Aorta (tissue), 5 donors: ENCODE data around the gene LLPH. TPM values are rescaled to one million over a fixed set of nuclear protein-coding genes. Genes with fewer than 3 reads are reported as not detected.

Experiments used
- ATAC-seq: fragments of 200-7000 bp; cut with Tn5 transposase; one replicate; pipeline ENCODE4 v1.9.1; 2022; ENCODE audit warnings: moderate library complexity; ENCODE audit not compliant: low FRiP score
- DNase-seq, 2 donors: peaks; one replicate each; pipeline ENCODE4 v3.0.0-alpha.2; 2020
- H3K27ac ChIP-seq, 2 donors: one replicate each; pipeline ENCODE4 v1.5.1; 2013; ENCODE audit warnings: low read length in 2 of 2, mild to moderate bottlenecking in 2 of 2, moderate library complexity in 2 of 2, control low read depth in 1 of 2, inconsistent platforms in 1 of 2, low read depth in 1 of 2
- H3K27me3 ChIP-seq, 2 donors: one replicate each; pipeline ENCODE4 v1.6.1; 2013; ENCODE audit warnings: control low read depth in 1 of 2, low read length in 1 of 2, mild to moderate bottlenecking in 1 of 2, moderate library complexity in 1 of 2; ENCODE audit not compliant: insufficient read depth in 2 of 2, control insufficient read depth in 1 of 2
- H3K36me3 ChIP-seq, 2 donors: one replicate each; pipeline ENCODE4 v1.6.1; 2013; ENCODE audit warnings: control low read depth in 1 of 2, low read length in 1 of 2, mild to moderate bottlenecking in 1 of 2; ENCODE audit not compliant: insufficient read depth in 2 of 2, control insufficient read depth in 1 of 2
- H3K4me1 ChIP-seq, 2 donors: one replicate each; pipeline ENCODE4 v1.6.1; 2013; ENCODE audit warnings: low read length in 2 of 2, control low read depth in 1 of 2, mild to moderate bottlenecking in 1 of 2, moderate library complexity in 1 of 2; ENCODE audit not compliant: insufficient read depth in 2 of 2, control insufficient read depth in 1 of 2
- H3K4me3 ChIP-seq, 2 donors: one replicate each; pipeline ENCODE4 v1.5.1; 2013; ENCODE audit warnings: low read length in 2 of 2, control low read depth in 1 of 2, mild to moderate bottlenecking in 1 of 2
- H3K9me3 ChIP-seq: one replicate; pipeline ENCODE4 v1.6.1; 2013; ENCODE audit warnings: mild to moderate bottlenecking, low read length; ENCODE audit not compliant: control insufficient read depth
- WGBS, 2 donors: extraction: QIAGEN DNeasy Blood & Tissue Kit; methylation state at CpG; one replicate each; pipeline ENCODE4 v1.1.7; 2013; 5-methylcytosine and 5-hydroxymethylcytosine counted together
- intact Hi-C, 2 donors: fragments of 100-400 bp; cut with DNase I; formaldehyde crosslinking; loops; one replicate each; pipeline versions ENCODE4 v1.14.2 to v1.15.0; 2022
- polyA plus RNA-seq, 2 donors: library from polyadenylated mRNA; stranded (reverse); fragments of 200-250 nt; gene quantifications; one replicate each; pipeline ENCODE4 v1.2.3, GENCODE V29; 2013
- total RNA-seq, 2 donors: library from RNA; stranded (reverse); fragmentation: NEBNext Ultra II Directional; extraction: Animal tissue kit (Norgen Biotek cat#: 25700); gene quantifications; one replicate each; pipeline ENCODE4 v1.2.1, GENCODE V29; 2021
- donor health status: healthy with polysubstance abuse.
- donor health status: Bipolar disorder and iron deficiency.
- donor health status: DM: no; HTN: no; CAD: no.
- donor health status: DM: no; HTN: no; CAD: no.
- donor health status: DM: yes; HTN: yes; CAD: no.

Gene LLPH
- total and polyA plus RNA-seq, 4 donors: 16.1 to 26.5 (median 18.5) TPM

- Histone ChIP-seq H3K9me3 (no peaks in the 10 kb centered on the region), H3K27ac (no peak overlapping the region), H3K4me3 (no peak overlapping the region), H3K4me1 (peaks cover 0 to 3% of the 10 kb centered on the region in 2 donors), H3K36me3 (no peaks in the 10 kb centered on the region), H3K27me3 (no peaks in the 10 kb centered on the region)
- 93 to 94% methylated on average over 2 of the region's 2 CpGs for WGBS, 2 donors
- DNase-seq (no peak), ATAC-seq (no peak)
- intact Hi-C loops: no loop called here
Observed at GRCh38 chr12:66117242-66117641, 13.3 kb downstream of the LLPH start.

GRCh38 chr12:66115071-66115600 lies 15.4 kb downstream of the LLPH start:
- peaks cover 0 to 3% of the 10 kb centered on the region in 2 donors for H3K4me1 ChIP-seq
- ATAC-seq (no peak), DNase-seq (no peak)
- no peaks in the 10 kb centered on the region for H3K9me3 ChIP-seq
- 48 to 75% methylated on average over 4 of the region's 4 CpGs for WGBS, 2 donors
- no peaks in the 10 kb centered on the region for H3K27me3 ChIP-seq
- intact Hi-C loops: no loop called here
- H3K4me3 ChIP-seq: no peak overlapping the region
- H3K36me3 ChIP-seq: no peaks in the 10 kb centered on the region
- H3K27ac ChIP-seq: no peak overlapping the region

GRCh38 chr12:66113471-66113870 lies 17.1 kb downstream of the LLPH start:
- no peak for DNase-seq

GRCh38 chr12:66111605-66112004 lies 18.9 kb downstream of the LLPH start:
- no peaks in the 10 kb centered on the region for H3K4me1 ChIP-seq
- H3K27me3 ChIP-seq: no peaks in the 10 kb centered on the region
- no peak overlapping the region for H3K27ac ChIP-seq
- ATAC-seq: no peak
- DNase-seq: no peak
- H3K4me3 ChIP-seq: no peak overlapping the region
- H3K36me3 ChIP-seq: no peaks in the 10 kb centered on the region
- no peaks in the 10 kb centered on the region for H3K9me3 ChIP-seq
- intact Hi-C loops: no loop called here

More at GRCh38 chr12:66113471-66113870, 17.1 kb downstream of the LLPH start:
- H3K27ac ChIP-seq: no peak overlapping the region
- 98 to 100% methylated on average over 1 of the region's 1 CpG for WGBS, 2 donors
- no peaks in the 10 kb centered on the region for H3K4me1 ChIP-seq
- intact Hi-C loops: no loop called here
- H3K27me3 ChIP-seq: no peaks in the 10 kb centered on the region
- H3K9me3 ChIP-seq: no peaks in the 10 kb centered on the region
- ATAC-seq: no peak
- no peaks in the 10 kb centered on the region for H3K36me3 ChIP-seq
- no peak overlapping the region for H3K4me3 ChIP-seq

- intact Hi-C loops: loop anchor here (5.0 to 10.0 kb wide), 3 partner anchors 552 to 1217 kb away; no protein-coding TSS in a partner anchor
- H3K9me3 ChIP-seq: no peaks in the 10 kb centered on the region
- H3K27ac ChIP-seq: no peak overlapping the region
- no peaks in the 10 kb centered on the region for H3K27me3 ChIP-seq
- DNase-seq (no peak), ATAC-seq (no peak)
- WGBS, 2 donors: 77 to 81% methylated on average over 4 of the region's 4 CpGs
- no peak overlapping the region for H3K4me3 ChIP-seq
- no peaks in the 10 kb centered on the region for H3K4me1 ChIP-seq
- no peaks in the 10 kb centered on the region for H3K36me3 ChIP-seq
Observed at GRCh38 chr12:66109056-66109455, 21.5 kb downstream of the LLPH start.

- intact Hi-C loops: loop anchor here (5.0 to 10.0 kb wide), 3 partner anchors 551 to 1216 kb away; no protein-coding TSS in a partner anchor
- ATAC-seq (no peak), DNase-seq (no peak)
- no peaks in the 10 kb centered on the region for H3K9me3 ChIP-seq
- H3K27me3 ChIP-seq: no peaks in the 10 kb centered on the region
- WGBS, 2 donors: 83 to 90% methylated on average over 1 of the region's 1 CpG
- no peaks in the 10 kb centered on the region for H3K36me3 ChIP-seq
- H3K4me3 ChIP-seq: no peak overlapping the region
- H3K4me1 ChIP-seq: no peaks in the 10 kb centered on the region
- no peak overlapping the region for H3K27ac ChIP-seq
Observed at GRCh38 chr12:66108386-66108785, 22.2 kb downstream of the LLPH start.

GRCh38 chr12:66107451-66107915 lies 23.1 kb downstream of the LLPH start:
- no peak for DNase-seq

GRCh38 chr12:66103016-66103913 lies 27.3 kb downstream of the LLPH start:
- no peak for ATAC-seq
- Histone ChIP-seq H3K27me3 (no peaks in the 10 kb centered on the region), H3K27ac (no peak overlapping the region), H3K4me3 (no peak overlapping the region), H3K9me3 (peaks cover 1% of the 10 kb centered on the region), H3K36me3 (no peaks in the 10 kb centered on the region), H3K4me1 (no peaks in the 10 kb centered on the region)
- WGBS, 2 donors: 93% methylated on average over 3 of the region's 3 CpGs
- intact Hi-C loops: loop anchor here in 1 of 2 donors (10.0 kb wide), 1 partner anchor 1208 kb away; no protein-coding TSS in a partner anchor
- DNase-seq: no peak

More at GRCh38 chr12:66107451-66107915, 23.1 kb downstream of the LLPH start:
- no peaks in the 10 kb centered on the region for H3K4me1 ChIP-seq
- H3K27me3 ChIP-seq: no peaks in the 10 kb centered on the region
- peak; percentile 92 for ATAC-seq
- WGBS, 2 donors: 17 to 21% methylated on average over 9 of the region's 9 CpGs
- intact Hi-C loops: loop anchor here (5.0 to 10.0 kb wide), 3 partner anchors 550 to 1215 kb away; no protein-coding TSS in a partner anchor
- H3K27ac ChIP-seq: no peak overlapping the region
- peaks cover 1% of the 10 kb centered on the region for H3K9me3 ChIP-seq
- no peak overlapping the region for H3K4me3 ChIP-seq
- H3K36me3 ChIP-seq: no peaks in the 10 kb centered on the region
